H1 (cell line): Measurements from ENCODE around the gene RAP1A. TPM values are rescaled to one million over a fixed set of nuclear protein-coding genes. Genes with fewer than 3 reads are reported as not detected.

Experiments
- ASH2L ChIP-seq: fragments of 200-600, 300-600 bp; sonication (generic); IDR thresholded peaks from one replicate; pipeline ENCODE4 v1.7.1; 2017; ENCODE audit warnings: low read length
- ATF3 ChIP-seq: IDR thresholded peaks from 2 replicates; pipeline ENCODE4 v1.6.1; 2011; ENCODE audit warnings: low read depth, mild to moderate bottlenecking, low read length; ENCODE audit not compliant: insufficient read depth
- BACH1 ChIP-seq: IDR thresholded peaks from 2 replicates; pipeline ENCODE4 v1.6.1; 2012; ENCODE audit warnings: low read length, improper control_type of control experiment
- CBX8 ChIP-seq: fragments of 300-800, 300-1000 bp; sonication (generic); IDR thresholded peaks from 2 replicates; pipeline ENCODE4 v1.7.1; 2016; ENCODE audit warnings: low read depth, low read length, borderline replicate concordance
- CEBPB ChIP-seq: IDR thresholded peaks from 2 replicates; pipeline ENCODE4 v1.6.1; 2012; ENCODE audit warnings: low read depth, low read length
- CHD2 ChIP-seq: IDR thresholded peaks from 2 replicates; pipeline ENCODE4 v1.6.1; 2012; ENCODE audit warnings: low read length, improper control_type of control experiment
- CTBP2 ChIP-seq: IDR thresholded peaks from 2 replicates; pipeline ENCODE4 v1.7.0; 2011; ENCODE audit warnings: borderline replicate concordance, mild to moderate bottlenecking, moderate library complexity, mixed read lengths, low read length; ENCODE audit not compliant: insufficient read depth, insufficient read length
- HDAC2 ChIP-seq, 2 experiments: fragments of 300-600 bp in 1 of 2; sonication (generic) in 1 of 2; IDR thresholded peaks; 2 replicates each; pipeline ENCODE4 v1.6.1; 2011 to 2012; ENCODE audit warnings: low read depth in 2 of 2, low read length in 2 of 2, mild to moderate bottlenecking in 2 of 2, moderate library complexity in 2 of 2, borderline replicate concordance in 1 of 2, inconsistent platforms in 1 of 2
- HDAC6 ChIP-seq: IDR thresholded peaks from one replicate; pipeline ENCODE4 v1.7.1; 2012; ENCODE audit warnings: low read depth, mild to moderate bottlenecking, inconsistent platforms, low read length, moderate library complexity
- KDM1A ChIP-seq: fragments of 200-600, 300-600 bp; sonication (generic); IDR thresholded peaks from 2 replicates; pipeline ENCODE4 v1.7.1; 2016; ENCODE audit warnings: mild to moderate bottlenecking, low read length, borderline replicate concordance
- KDM4A ChIP-seq: IDR thresholded peaks from one replicate; pipeline ENCODE4 v1.7.1; 2012; ENCODE audit warnings: low read depth, mild to moderate bottlenecking, moderate library complexity, low read length, inconsistent platforms; ENCODE audit not compliant: severe bottlenecking
- MAX ChIP-seq: IDR thresholded peaks from 2 replicates; pipeline ENCODE4 v1.6.1; 2012; ENCODE audit warnings: inconsistent platforms
- PHF8 ChIP-seq: fragments of 200-600 bp; sonication (generic); conservative IDR thresholded peaks from 2 replicates; pipeline ENCODE4 v1.7.1; 2012; ENCODE audit warnings: low read depth, mild to moderate bottlenecking, inconsistent platforms, low read length, moderate library complexity
- POLR2A ChIP-seq, 2 experiments: IDR thresholded peaks; 1 replicate in 1 of 2; 2 replicates in 1 of 2; pipeline ENCODE4 v1.6.1; 2011; ENCODE audit warnings: low read depth in 2 of 2, low read length in 2 of 2, mild to moderate bottlenecking in 2 of 2; ENCODE audit errors: control extremely low read depth in 1 of 2
- RFX5 ChIP-seq: IDR thresholded peaks from 2 replicates; pipeline ENCODE4 v1.6.1; 2011; ENCODE audit warnings: low read depth, low read length, improper control_type of control experiment, borderline replicate concordance
- SAP30 ChIP-seq: fragments of 300-600 bp; sonication (generic); IDR thresholded peaks from 2 replicates; pipeline ENCODE4 v1.7.1; 2012; ENCODE audit warnings: low read length, moderate library complexity, mild to moderate bottlenecking, inconsistent platforms; ENCODE audit not compliant: insufficient read depth, insufficient replicate concordance
- SIN3A ChIP-seq, 2 experiments: IDR thresholded peaks in 1 of 2; conservative IDR thresholded peaks in 1 of 2; 2 replicates each; pipeline ENCODE4 v1.6.1; 2011 to 2012; ENCODE audit warnings: low read length in 2 of 2, improper control_type of control experiment in 1 of 2, low read depth in 1 of 2, mild to moderate bottlenecking in 1 of 2
- SP2 ChIP-seq: IDR thresholded peaks from 2 replicates; pipeline ENCODE4 v1.6.1; 2012; ENCODE audit warnings: mild to moderate bottlenecking, low read length, inconsistent platforms
- SRF ChIP-seq: IDR thresholded peaks from 2 replicates; pipeline ENCODE4 v1.6.1; 2011; ENCODE audit warnings: mild to moderate bottlenecking, low read depth, low read length, moderate library complexity
- TAF7 ChIP-seq: optimal IDR thresholded peaks from 2 replicates; pipeline ENCODE3; 2011; ENCODE audit warnings: low read depth, mild to moderate bottlenecking, inconsistent platforms, low read length, moderate library complexity, borderline replicate concordance
- polyA plus RNA-seq, 7 experiments: library from polyadenylated mRNA; depleted of rRNA in 3 of 7; stranded (reverse) in 5 of 7; unstranded in 2 of 7; fragments of >200 nt in 5 of 7; fragments of 200-250 nt in 2 of 7; gene quantifications; 1 replicate in 5 of 7; 2 replicates in 1 of 7; 4 replicates in 1 of 7; pipeline versions ENCODE4 v1.2.1 to v1.2.3, GENCODE V29; 2011 to 2013; ENCODE audit warnings: missing spikeins in 2 of 7, mixed read lengths in 2 of 7
- total RNA-seq: library from RNA; stranded (reverse); fragmentation: NEBNext Ultra II Directional; extraction: Animal tissue kit (Norgen Biotek cat#: 25700); gene quantifications from 2 replicates; pipeline ENCODE4 v1.2.1, GENCODE V29; 2021
- TF ChIP-seq, protein P1 (sequence below): IDR thresholded peaks from 2 replicates; pipeline ENCODE4 v1.6.1; 2012; ENCODE audit warnings: inconsistent platforms

The RAP1A gene
- total and polyA plus RNA-seq, 2 of the 8 experiments (the other 6 are each of a cell fraction or from before 2014, with no cell fraction given): 10.9 to 35.8 TPM

DNA sequence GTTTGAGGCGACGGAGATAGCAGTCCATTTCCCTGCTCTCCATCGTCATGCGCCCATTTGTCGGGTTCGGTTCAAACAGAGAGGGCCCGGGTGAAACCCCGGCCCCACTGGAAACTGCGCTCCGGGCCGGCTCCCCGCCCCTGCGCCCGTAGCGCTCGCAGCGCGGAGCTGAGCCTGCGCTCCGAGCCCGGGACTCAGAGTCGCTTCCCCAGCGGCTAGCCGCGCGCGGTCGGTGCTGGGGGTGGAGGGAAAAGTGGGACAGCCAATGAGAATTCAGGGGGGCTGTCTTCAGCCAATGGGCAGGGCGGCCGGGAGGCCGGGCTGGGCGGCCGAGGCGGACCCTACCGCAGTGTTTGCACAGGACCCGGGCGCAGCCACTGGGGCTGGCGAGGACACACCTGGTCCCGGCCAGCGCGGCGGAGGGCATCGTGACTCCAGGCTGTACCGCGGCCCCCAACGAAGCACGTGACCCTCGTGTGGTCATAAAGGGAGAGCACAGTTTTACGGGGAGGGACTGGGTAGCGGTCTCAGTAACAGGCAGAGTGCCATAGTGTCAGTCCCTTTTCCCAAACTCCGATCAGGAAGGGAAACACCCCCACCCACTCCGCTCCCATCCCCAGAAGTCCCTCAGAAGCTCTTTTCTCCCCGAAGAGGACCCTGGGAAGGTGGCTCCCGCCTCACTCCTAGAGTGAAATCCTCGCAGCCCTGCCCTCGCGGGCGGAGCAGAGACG lies 119.8 kb downstream of the RAP1A start, which contains the start of gene INKA2 (continued):
- TF ChIP-seq, protein P1, sequence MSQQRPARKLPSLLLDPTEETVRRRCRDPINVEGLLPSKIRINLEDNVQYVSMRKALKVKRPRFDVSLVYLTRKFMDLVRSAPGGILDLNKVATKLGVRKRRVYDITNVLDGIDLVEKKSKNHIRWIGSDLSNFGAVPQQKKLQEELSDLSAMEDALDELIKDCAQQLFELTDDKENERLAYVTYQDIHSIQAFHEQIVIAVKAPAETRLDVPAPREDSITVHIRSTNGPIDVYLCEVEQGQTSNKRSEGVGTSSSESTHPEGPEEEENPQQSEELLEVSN: peak; percentile 93
- TF ChIP-seq HDAC2 (IDR thresholded peaks at IDR 0.05; ENCODE audit: borderline replicate concordance in 1 of 2, low read depth in 2 of 2, low read length in 2 of 2) (0 out of 4 replicates have a peak, but pooled peaks of 1 of the 2 experiments have one; percentile 17), KDM4A (peak; percentile 72), HDAC6 (no peak), TAF7 (peak; percentile 89), SAP30 (no peak), POLR2A (IDR thresholded peaks at IDR 0.05; ENCODE audit: control extremely low read depth in 1 of 2, low read depth in 2 of 2, low read length in 2 of 2) (peak; percentile 37 to 64), SIN3A (conservative IDR thresholded peaks at IDR 0.05 in 1 of 2, IDR thresholded peaks at IDR 0.05 in 1 of 2; ENCODE audit: low read depth in 1 of 2, low read length in 2 of 2) (peak in 1 of 2 experiments; percentile 4; a peak in 1 of 4 replicates), CTBP2 (peak; percentile 10), CHD2 (peak; percentile 7; the same call in 1 of the 2 replicates), RFX5 (no peak), CEBPB (no peak), BACH1 (0 out of 2 replicates have a peak, but pooled peaks have one; percentile 5), SP2 (peak; percentile 9; the same call in 1 of the 2 replicates), PHF8 (peak; percentile 53), MAX (peak; percentile 94), ASH2L (no peak), SRF (no peak), ATF3 (no peak), CBX8 (no peak), KDM1A (no peak)
- TF ChIP-seq, all 59 proteins: peak for 17
